HG03520 (cell line): Measurements from ENCODE around the gene TCF7L2.

Experiments used
- ATAC-seq: cut with Tn5 transposase; IDR thresholded peaks from one replicate; pipeline ENCODE4 v1.9.1; 2021; ENCODE audit warnings: mild to moderate bottlenecking, moderate library complexity; ENCODE audit not compliant: unreplicated experiment

Gene TCF7L2

DNA sequence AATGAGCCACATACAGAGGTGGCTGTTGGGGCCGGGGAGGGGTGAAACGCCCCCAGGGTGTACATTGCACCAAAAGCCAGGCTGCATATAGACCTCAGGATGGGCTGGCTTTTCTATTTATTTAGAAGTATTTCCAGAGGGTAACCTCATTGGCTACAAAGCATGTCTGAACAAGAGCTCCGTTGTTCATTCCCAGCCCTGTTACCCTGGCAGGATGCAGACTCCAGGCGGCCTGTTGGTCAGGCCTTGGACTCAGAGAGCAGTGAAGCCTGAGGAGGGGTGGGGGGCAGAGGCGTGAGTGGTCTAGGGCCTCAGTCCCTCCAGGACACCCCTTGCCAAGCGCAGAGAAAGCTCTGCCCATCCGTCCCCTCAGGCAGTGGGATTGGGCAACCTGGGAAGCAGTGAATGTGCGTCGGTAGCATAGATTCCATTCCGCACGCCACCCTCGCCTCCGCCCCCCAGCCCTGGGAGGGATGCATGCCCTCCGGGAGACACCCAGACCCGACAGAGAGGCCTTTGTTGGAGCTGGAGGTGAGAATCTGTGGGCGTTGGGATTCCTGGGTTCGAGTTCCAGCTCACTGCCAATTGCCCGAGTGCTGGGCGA lies 41.9 kb downstream of the TCF7L2 start:
- no peak for ATAC-seq

DNA sequence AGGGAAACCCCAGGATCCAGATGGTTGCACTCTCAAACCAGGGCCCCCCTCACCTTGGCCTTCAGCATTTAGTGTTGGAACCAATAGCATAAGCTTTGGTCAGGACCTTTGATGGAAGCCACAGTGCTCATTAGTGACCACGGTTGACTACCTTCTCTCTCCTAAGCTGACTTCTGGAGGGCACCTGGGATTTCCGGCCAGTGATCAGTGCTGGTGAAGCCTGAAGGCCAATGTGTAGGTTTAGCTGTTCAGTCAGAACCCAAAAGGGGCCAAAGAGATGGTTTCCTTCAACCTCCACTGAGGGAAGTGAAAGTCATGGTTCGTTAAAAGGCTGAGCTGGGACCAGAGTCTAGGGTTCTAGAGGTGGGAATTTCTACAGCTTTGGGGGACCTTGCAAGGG lies 46.4 kb downstream of the TCF7L2 start:
- ATAC-seq: no peak

DNA sequence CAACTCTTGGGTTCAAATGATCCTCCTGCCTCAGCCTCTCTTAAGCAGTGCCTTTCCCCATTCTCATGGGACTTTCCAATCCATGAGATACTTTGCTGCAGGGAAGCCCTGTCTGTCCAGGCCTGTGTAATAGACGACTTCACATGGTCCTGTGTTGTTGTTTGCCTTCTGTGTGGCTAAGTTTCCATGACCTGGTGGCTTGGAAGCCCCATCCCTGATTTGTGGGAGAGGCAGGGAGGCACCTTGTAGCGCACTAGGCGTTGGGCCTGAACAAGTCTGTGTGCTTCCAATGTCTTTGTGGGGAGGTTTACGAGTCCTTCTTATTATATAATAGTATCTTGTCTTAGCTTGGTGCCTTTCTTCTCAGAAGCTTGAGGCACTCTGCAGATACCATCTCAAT lies 49.1 kb downstream of the TCF7L2 start:
- ATAC-seq: no peak

DNA sequence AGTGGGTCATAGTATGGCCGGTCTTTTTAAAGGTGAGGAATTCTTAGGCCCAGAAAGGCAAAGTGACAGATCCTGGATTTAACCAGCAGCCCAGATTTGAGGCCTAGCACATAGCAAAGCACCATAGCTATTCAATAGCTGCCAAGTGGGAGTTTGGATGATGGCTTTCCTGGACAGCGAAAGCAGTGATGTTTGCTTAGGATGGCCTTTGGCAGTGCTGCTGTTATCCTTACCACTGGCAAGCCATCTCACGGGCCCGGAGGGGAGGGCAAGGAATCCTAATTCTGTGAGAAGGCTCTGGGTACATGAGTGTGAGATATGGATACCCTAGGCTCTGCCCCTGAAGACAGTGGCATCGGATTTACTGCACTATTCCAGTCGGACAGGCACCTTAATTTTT lies 50.4 kb downstream of the TCF7L2 start:
- ATAC-seq: no peak

DNA sequence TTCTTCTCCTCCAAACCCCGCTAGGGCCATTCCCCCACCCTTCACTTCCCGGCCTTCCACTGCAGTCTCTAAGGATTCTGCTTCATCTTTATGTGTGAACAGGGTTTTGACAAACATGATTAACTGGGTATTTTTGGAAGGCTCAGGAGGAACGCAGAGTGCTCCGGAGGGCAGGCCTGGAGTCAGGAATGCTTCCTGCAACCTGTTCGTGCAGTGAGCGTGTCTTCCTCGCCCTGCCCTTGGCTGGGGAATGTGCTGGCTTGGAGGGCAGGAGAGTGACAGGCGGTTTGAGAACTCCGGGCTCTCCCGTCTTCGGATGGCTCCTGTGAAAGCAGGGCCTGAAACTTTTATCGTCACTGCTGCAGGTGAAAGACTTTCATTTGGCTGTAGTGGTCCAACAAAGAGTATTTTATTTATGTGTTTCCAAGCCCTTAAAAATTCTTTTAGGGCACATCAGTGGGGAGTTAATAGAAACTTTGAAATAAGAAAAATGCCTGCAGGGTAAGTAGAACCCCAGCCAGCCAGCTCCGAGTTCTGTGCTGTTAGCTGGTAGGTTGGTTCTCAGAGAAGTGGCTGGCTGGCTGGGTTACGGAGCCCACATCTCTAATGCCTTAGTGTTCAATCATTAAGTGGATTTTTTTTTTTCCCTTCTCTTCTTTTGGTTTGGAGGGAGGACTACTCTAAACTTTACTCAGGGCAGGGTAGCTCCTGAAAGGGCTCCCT lies 51.0 kb downstream of the TCF7L2 start:
- no peak for ATAC-seq

DNA sequence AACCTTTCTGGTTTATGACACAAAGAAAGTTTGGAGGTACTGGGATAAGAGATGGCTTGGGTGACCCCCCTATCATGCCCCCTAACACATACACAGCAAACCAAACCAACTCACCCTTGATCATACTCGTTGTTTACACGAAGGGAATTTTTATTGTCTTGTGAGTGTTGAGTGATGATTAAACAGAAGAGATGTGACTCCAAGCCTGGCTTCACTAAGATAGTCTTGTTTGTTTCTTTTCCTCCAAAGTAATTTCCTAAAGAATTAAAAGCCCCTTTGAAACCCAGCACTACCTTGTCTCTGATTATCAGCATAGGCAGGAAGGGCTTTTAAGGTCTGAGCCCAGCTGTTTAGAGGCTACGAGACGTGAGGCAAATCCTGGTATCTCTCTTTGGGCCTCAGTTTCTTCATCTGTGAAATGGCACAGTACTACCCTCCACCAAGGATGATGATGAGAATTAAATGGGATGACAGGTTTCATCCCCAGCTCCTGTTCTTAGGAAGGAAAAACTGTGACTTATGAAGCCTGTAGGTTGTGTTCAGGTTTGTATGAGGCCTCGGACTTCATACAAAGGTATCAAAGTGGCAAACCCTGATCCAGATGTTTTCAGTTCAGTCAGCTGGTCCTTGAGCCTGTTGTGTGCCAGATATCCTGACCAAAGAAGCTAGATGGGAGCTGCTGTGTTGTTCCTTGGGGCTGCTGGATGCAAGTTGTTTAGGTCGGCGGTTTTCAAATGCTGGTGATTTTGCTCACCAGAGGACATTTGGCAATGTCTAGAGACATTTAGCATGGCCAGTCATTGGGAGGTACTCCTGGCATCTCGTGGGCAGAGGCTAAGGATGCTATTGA lies 51.8 kb downstream of the TCF7L2 start:
- ATAC-seq: no peak

DNA sequence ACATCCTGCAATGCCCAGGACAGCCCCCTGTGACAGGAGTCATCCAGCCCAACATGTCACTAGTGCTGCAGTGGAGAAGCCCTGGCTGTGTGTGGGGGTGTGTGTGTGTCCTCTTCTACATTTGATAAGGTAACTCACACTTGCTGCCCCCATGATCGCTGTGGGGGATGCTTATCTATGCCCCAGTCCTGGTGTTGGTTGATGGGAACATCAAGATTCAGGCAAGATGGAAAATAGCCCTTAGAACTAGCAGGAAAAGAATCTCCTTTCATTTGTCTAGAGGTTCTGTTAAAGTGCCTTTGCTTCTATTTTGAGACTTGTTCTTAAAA lies 52.4 kb downstream of the TCF7L2 start:
- no peak for ATAC-seq

DNA sequence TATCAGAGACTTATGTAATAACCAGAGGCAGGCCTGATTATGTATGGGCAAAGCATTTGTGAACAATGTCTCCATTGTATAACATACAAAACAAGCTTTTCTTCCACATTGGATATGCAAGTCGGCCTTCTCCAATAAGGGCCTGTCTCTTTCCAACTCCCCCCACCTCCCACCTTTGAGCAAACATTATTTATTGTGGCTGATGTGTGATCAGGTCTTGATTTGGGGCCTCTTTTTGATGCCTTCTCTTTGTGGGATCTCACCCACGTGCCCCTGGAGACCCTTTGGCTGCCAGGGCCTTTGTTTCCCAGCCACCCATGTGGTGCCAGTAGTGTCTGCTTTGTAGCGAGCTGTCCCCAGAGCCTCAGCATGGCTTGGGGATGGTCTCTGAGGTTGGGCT lies 53.0 kb downstream of the TCF7L2 start:
- ATAC-seq: no peak

DNA sequence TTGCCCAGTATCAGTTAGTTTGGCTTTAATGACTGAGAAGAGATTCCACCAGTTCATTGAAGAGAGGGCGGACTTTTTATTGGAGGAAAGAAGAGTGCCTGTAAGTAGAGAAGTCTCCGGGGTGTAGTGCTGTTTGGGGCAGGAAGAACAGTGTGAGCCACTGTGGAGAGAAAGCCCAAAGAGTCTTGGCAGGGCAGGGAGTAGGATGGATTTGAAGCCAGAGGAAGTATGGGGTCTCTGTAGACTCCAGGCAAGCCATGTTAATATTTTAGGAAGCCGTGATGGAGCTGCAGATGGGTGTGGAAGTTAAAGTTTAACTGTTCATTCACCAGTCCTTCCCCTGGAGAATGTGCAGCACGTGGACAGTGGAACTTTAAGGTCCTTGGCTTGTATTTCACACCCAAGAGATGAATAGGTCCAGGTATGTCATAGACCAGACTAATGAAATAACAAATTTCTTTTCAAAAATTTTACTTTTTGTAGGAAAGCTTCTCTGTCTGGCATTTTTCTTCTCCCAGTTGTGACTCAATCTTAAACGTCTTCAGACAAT lies 54.1 kb downstream of the TCF7L2 start:
- ATAC-seq: no peak

DNA sequence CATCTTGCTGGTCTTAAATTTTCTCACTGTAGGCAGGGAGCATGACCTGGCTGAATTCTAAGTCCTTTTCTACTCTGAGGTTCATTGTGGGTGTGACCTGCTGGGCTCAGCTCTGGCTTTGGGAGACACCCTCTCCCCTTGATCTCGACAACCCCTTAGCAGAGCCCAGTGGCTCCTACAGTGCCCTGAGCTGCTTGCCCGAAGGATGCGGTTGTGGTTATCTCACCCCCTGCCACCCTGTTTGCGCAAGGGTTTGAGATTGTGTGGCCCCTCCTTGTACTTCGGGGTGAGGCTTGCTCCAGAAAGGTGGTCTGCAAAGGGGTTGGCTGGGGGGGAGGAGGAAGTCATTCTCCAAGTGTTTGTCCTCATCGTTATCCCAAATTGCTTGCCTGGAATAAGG lies 55.3 kb downstream of the TCF7L2 start:
- no peak for ATAC-seq

DNA sequence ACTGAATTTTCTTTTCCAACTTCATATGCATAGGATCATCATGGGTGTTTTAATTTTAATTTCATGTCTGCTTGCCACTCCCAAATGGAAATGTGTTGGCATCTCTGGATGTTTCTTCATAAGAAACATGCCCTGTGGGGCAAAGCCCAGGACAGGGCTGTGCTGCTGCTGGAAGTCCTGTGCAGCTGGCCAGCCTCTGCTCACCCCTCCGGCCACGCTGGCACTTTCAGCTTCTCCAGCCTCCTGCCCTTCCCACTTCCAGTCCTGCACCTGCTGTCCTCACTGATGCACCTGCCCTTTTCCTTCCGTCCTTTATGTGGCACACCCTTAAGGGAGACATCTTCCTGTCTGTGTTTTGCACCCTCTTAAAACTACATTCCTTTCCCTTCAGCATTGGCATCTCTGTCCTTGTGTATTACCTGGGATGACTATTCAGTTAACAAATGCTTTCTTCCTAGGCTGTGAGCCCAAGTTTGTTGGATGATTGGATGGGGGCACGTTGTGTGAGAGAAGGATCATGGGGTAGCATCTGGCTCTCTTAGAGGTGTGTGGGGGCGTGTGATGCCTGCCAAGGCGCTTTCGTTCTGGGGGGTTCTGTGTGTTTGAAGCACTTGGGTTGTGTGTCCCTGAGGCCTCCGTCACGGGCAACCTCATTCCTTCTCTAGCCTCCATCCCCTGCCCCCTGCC lies 56.8 kb downstream of the TCF7L2 start:
- no peak for ATAC-seq

DNA sequence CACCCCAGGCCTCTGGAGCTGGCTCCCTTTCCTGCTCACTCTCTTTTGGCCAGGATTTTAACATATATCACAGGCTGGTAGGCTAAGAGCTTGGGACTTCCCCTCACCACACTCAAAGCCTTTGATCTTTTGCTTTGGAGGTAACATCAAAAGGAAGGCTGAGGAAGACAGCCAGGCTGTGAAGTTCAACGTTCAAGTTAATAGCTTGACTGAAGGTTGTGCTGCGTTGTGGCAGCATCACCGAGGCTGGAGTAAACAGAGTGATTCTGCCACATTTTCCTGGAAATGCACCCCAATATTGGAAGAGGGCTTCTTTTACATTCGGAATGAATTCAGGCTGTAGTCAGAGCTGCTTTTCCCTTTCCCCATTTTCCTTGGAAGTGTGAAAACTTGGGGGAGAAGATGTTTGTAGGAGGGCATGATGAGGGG lies 57.3 kb downstream of the TCF7L2 start:
- ATAC-seq: no peak

DNA sequence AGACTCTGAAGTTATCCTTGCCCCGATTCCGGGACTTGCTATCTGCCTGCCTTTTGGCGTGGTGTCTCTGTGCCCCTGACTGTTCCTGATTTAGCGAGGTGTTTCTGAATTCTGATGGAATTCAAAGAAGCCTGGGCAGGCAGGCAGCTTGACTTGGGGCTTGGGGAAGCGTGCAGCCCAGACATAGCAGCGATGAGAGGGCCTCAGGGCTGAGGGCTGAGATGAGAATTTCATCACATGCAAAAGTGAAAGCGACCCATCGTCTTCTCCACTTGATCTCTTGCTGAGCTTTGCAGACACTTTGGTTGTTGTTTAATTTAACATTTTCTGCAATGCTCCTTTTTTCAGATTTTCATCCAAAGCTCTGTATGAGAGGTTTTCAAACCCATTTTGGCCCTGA lies 57.8 kb downstream of the TCF7L2 start:
- no peak for ATAC-seq

DNA sequence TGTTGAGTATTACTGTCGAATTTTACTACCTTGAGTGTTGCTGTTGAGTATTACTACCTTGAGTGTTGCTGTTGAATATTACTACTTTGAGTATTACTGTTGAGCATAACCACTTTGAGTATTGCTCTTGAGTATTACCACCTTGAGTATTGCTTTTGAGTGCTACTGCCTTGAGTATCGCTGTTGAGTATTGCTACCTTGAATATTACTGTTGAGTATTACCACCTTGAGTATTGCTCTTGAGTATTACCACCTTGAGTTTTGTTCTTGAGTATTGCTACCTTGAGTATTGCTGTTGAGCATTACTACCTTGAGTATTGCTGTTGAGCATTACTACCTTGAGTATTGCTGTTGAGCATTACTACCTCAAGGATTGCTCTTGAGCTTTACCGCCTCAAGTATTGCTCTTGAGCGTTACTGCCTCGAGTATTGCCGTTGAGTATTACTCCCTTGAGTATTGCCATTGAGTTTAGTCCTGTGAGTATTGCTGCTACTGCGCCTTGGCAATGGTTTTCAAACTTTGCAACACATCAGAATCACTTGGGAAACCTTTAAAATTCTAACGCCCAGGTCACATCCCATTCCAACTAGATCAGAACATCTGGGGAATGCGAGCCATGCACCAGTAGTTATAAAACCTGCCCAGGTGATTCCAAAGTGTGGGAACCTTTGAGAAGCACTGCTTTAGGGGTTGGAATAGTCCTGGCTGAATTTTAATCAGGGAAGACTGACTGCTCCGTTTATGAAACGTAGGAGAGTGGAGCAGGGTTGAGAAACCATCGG lies 61.7 kb downstream of the TCF7L2 start:
- no peak for ATAC-seq

DNA sequence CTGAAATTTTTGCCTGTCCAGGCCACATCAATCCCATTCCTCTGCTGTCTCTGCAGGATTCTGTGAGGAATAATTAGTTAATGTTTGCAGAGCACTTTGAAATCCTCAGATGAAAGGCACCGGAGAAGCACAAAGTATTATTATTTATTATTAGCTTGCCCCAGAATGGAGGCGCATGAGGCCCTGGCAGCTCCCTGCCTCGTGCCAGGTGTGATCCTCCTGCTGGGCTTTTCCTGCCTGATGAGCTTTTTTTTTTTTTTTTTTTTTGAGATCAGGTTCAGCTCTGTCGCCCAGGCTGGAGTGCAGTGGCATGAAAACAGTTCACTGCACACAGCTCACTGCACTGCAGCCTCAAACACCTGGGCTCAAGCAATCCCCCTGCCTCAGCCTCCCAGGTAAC lies 65.2 kb downstream of the TCF7L2 start:
- no peak for ATAC-seq

DNA sequence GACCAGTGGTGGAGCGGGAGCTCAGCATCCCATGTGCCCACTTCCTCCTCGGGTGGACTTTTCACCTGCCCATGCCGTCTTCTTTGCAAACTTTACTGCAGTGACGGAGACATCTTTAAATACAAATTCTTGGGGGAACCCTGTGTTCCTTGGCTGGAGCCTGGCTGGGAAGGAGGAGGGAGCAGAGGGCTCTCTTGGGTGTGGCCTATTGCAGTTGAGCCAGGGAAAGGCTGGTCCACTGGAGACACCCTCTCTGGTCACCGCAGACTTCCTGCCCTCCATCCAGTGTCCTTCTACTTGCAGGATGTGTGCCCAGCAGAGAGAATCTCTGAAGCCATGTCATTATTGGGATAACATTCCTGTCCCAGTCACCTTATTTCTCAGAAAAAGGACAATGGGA lies 67.3 kb downstream of the TCF7L2 start:
- ATAC-seq: no peak

DNA sequence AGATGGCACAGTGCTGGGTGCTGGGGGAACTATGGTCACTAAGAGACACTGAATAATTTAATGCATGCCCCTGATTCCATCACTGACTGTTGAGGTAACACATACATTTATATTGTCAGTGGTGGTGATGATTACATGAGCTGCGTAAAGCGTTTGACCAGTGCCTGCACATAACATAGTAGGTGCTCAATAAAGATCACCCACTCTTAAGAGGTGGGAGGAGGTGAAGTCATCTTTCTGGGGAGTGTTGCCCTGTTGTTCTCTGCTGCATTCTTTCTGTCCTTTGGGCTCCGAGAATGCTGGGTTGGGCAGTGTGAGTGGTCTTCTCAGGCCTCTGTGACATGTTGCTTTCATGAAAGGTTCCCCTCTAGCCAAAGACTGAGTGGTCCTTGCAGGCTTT lies 68.0 kb downstream of the TCF7L2 start:
- no peak for ATAC-seq

DNA sequence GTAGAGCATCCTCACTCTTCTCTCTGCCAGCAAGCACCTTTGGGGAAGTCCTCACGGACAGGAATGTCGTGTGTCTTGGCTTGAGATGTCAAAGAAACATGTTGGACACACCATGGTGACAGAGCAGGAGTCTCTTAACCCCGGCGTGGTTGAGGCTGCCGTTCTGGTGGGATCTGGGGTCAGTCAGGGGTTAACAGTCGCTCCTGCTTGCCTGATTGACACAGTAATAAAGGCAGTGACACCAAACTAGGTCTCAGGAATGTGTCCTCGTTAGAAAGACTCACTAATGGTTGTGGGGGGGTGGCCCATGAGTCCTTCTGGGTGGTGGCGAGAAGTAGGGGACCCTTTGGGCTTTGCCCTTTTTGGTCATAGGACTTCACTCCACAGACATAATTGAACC lies 69.0 kb downstream of the TCF7L2 start:
- no peak for ATAC-seq

DNA sequence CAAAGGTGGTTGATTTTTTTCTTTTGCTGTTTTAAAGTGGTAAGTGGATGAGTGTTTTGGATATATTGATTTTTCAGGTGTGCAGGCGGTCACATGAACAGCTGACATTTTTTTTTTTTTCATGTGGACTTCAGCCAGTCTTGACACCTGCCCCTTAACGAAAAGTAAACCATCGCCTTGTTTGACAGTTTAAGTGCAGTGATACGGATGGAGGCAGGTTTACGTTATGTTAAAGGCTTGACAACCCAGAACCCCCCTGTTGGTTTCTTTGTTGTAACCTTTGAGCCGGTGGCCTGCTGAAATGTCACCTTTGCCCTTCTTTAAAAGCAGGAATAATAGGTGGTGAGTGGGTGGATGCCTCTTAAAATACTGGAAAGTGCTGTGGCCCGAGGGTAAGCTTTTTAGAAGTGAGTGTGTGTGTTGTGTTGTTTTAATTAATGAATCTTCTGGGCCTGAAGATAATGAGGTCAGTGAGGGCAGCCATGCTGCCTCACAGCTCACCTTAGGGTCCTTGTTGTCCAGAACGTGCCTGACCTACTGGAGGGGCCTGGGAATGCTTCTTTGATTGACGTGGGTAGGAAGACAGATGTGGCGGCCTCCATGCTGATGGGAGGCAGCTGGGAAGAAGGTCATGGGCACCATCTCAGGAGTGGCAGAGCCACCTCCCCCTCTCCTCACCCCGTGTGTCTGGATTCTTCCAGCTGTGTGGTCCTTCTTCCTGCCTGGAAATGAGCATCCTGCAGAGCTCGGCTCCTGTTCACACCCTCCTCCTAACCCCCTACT lies 69.8 kb downstream of the TCF7L2 start:
- no peak for ATAC-seq

DNA sequence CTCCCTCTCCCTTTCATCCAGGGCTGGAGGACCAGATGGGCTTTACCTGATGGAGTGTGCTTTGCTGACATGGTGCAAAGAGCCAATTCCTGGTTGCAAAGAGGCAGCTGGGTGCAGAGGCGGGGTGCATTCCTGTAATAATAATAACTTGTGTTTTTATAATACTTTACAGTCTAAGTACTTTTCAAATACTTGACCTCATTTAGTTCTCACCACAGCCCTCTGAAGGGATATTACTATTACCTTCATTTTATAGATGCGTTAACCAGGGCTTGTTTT lies 70.4 kb downstream of the TCF7L2 start:
- ATAC-seq: no peak
